Parathyroid adenoma (tissue), 2 donors: ENCODE measurements around the gene PCSK6.
"Not testable (repeated sequence)": the region's sequence is repeated elsewhere in the genome, so short reads cannot be mapped to it uniquely, and the experiment has no call there.

ENCODE experiments used
- H2AFZ ChIP-seq: fragments of 300-600 bp; sonication (generic); one replicate; pipeline ENCODE4 v1.7.0; 2017; ENCODE audit warnings: antibody characterized with exemption, mild to moderate bottlenecking
- H3K27ac ChIP-seq: fragments of 300-600 bp; sonication (generic); one replicate; pipeline ENCODE4 v1.7.0; 2017
- H3K27me3 ChIP-seq: fragments of 300-600 bp; sonication (generic); one replicate; pipeline ENCODE4 v1.7.0; 2017; ENCODE audit warnings: low read length; ENCODE audit not compliant: control insufficient read depth, insufficient read depth
- H3K36me3 ChIP-seq: fragments of 300-600 bp; sonication (generic); one replicate; pipeline ENCODE4 v1.7.0; 2017; ENCODE audit warnings: low read length; ENCODE audit not compliant: control insufficient read depth, insufficient read depth
- H3K4me1 ChIP-seq: fragments of 300-600 bp; sonication (generic); one replicate; pipeline ENCODE4 v1.7.0; 2017; ENCODE audit warnings: control low read depth
- H3K4me2 ChIP-seq: fragments of 300-600 bp; sonication (generic); one replicate; pipeline ENCODE4 v1.7.0; 2017; ENCODE audit warnings: low read length
- H3K4me3 ChIP-seq: fragments of 300-600 bp; sonication (generic); one replicate; pipeline ENCODE4 v1.7.0; 2017; ENCODE audit warnings: low read depth, low read length
- H3K79me2 ChIP-seq: fragments of 300-600 bp; sonication (generic); one replicate; pipeline ENCODE4 v1.7.0; 2017; ENCODE audit warnings: control low read depth
- H3K9ac ChIP-seq: fragments of 300-600 bp; sonication (generic); one replicate; pipeline ENCODE4 v1.7.0; 2017; ENCODE audit warnings: mild to moderate bottlenecking
- H3K9me3 ChIP-seq: fragments of 300-600 bp; sonication (generic); one replicate; pipeline ENCODE4 v1.7.0; 2017; ENCODE audit warnings: low read length; ENCODE audit not compliant: control insufficient read depth
- TF ChIP-seq, protein P1 (sequence below): fragments of 300-600 bp; sonication (generic); IDR thresholded peaks from one replicate; pipeline ENCODE4 v1.7.0; 2017; ENCODE audit warnings: antibody characterized with exemption, mild to moderate bottlenecking
- donor health status: primary hyperparathyroidism.

The PCSK6 gene

DNA sequence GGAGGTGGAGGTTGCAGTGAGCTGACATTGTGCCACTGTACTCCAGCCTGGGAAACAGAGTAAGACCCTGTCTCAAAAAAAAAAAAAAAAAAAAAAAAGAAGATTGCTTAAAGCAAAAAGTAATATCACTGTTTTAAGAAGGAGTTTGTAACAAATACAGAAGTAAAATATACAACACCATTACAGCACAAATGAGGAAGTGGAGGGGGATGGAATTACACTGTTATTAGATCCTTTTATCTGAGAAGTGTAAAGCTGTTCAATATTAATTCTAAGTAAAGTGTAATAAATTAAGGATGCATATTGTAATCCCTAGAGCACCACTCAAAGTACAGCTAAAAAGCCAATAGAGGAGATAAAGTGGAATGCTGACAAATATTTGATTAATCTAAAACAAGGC lies 147.5 kb downstream of the PCSK6 start:
- no peaks in the 10 kb centered on the region for H3K27me3 ChIP-seq
- TF ChIP-seq, protein P1, sequence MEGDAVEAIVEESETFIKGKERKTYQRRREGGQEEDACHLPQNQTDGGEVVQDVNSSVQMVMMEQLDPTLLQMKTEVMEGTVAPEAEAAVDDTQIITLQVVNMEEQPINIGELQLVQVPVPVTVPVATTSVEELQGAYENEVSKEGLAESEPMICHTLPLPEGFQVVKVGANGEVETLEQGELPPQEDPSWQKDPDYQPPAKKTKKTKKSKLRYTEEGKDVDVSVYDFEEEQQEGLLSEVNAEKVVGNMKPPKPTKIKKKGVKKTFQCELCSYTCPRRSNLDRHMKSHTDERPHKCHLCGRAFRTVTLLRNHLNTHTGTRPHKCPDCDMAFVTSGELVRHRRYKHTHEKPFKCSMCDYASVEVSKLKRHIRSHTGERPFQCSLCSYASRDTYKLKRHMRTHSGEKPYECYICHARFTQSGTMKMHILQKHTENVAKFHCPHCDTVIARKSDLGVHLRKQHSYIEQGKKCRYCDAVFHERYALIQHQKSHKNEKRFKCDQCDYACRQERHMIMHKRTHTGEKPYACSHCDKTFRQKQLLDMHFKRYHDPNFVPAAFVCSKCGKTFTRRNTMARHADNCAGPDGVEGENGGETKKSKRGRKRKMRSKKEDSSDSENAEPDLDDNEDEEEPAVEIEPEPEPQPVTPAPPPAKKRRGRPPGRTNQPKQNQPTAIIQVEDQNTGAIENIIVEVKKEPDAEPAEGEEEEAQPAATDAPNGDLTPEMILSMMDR: no peak
- no peak overlapping the region for H3K4me2 ChIP-seq
- H3K36me3 ChIP-seq: no peaks in the 10 kb centered on the region
- no peak overlapping the region for H2AFZ ChIP-seq
- no peaks in the 10 kb centered on the region for H3K4me1 ChIP-seq
- H3K27ac ChIP-seq: no peak overlapping the region
- H3K79me2 ChIP-seq: no peaks in the 10 kb centered on the region
- no peak overlapping the region for H3K4me3 ChIP-seq
- no peak overlapping the region for H3K9ac ChIP-seq
- no peaks in the 10 kb centered on the region for H3K9me3 ChIP-seq

DNA sequence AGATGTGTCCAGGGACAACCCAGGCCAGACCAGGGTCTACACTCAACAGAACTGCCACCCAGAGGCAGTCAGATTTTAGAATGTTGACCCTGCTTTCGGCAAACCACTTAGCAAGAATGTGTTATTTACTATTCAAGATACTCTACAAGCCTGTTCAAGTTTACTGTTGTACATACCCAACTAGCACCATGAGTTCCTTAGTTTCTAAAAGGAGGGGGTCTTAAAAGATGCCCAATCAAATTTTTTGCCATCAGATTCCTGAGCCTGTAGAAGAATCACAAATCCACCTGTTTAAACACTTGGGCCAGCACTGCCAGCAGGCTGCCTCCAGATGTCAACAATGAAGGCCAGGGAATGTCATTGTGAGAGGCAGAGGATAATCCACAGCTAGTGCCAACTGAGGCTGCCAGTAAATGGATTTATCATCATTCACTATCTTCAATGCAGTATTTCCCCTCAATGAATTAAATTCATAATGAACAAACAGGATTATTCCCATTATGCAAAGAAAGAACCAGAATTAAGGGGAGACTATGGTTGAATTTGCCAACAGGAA lies 150.9 kb downstream of the PCSK6 start:
- Histone ChIP-seq H3K4me2 (no peak overlapping the region), H3K36me3 (no peaks in the 10 kb centered on the region), H3K4me1 (no peaks in the 10 kb centered on the region), H3K79me2 (no peaks in the 10 kb centered on the region), H3K27ac (no peak overlapping the region), H3K4me3 (no peak overlapping the region), H3K27me3 (no peaks in the 10 kb centered on the region), H3K9me3 (no peaks in the 10 kb centered on the region), H2AFZ (no peak overlapping the region), H3K9ac (no peak overlapping the region)
- TF ChIP-seq, protein P1: no peak

GRCh38 chr15:101337976-101338375 lies 151.5 kb downstream of the PCSK6 start:
- H3K27me3 ChIP-seq: no peaks in the 10 kb centered on the region
- TF ChIP-seq, protein P1: no peak
- no peaks in the 10 kb centered on the region for H3K4me1 ChIP-seq
- no peaks in the 10 kb centered on the region for H3K79me2 ChIP-seq
- no peak overlapping the region for H2AFZ ChIP-seq
- no peaks in the 10 kb centered on the region for H3K9me3 ChIP-seq
- H3K36me3 ChIP-seq: no peaks in the 10 kb centered on the region
- no peak overlapping the region for H3K4me2 ChIP-seq
- no peak overlapping the region for H3K9ac ChIP-seq
- H3K27ac ChIP-seq: no peak overlapping the region
- H3K4me3 ChIP-seq: no peak overlapping the region

GRCh38 chr15:101333907-101334789 lies 155.4 kb downstream of the PCSK6 start:
- H2AFZ ChIP-seq, H3K9me3 ChIP-seq, H3K9ac ChIP-seq, H3K4me1 ChIP-seq, H3K4me3 ChIP-seq, H3K4me2 ChIP-seq, H3K36me3 ChIP-seq, H3K27me3 ChIP-seq, H3K79me2 ChIP-seq, H3K27ac ChIP-seq: not testable (repeated sequence)

DNA sequence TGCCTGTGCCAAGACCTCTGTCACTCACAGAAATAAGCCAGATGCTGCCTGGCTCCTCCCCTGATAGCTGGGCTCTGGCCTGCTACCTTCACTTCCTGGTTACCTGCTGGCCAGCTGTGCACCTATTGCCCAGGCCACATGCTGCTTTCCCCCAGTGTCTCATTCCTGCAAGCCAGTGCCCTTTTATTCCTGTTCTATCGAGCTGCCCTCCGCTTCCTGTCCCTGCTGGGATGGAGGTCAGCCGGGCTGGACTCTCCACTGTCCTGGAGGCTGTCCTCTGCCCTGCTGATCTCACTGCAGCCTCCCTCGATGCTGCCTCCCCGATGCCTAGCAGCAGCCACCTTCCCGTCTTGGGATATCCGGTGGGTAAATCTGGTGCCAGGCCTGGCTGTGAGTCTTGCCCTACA lies 157.4 kb downstream of the PCSK6 start:
- no peak overlapping the region for H3K4me3 ChIP-seq
- H3K36me3 ChIP-seq: no peaks in the 10 kb centered on the region
- H3K27ac ChIP-seq: no peak overlapping the region
- no peak overlapping the region for H3K4me2 ChIP-seq
- no peaks in the 10 kb centered on the region for H3K79me2 ChIP-seq
- no peaks in the 10 kb centered on the region for H3K9me3 ChIP-seq
- H3K27me3 ChIP-seq: no peaks in the 10 kb centered on the region
- TF ChIP-seq, protein P1: no peak
- no peak overlapping the region for H2AFZ ChIP-seq
- no peak overlapping the region for H3K9ac ChIP-seq
- no peaks in the 10 kb centered on the region for H3K4me1 ChIP-seq
